Ovary (tissue), 10 donors: ENCODE measurements around the gene STK33. TPM values are rescaled to one million over a fixed set of nuclear protein-coding genes. Genes with fewer than 3 reads are reported as not detected.

Experiments used
- DNase-seq, 5 donors: peaks; one replicate each; pipeline ENCODE4 v3.0.0-alpha.2; 2019 to 2020
- H3K27ac ChIP-seq, 2 donors: fragments of 200-600 bp; one replicate each; pipeline versions ENCODE4 v1.5.1 to v1.8.0; 2019 to 2022
- H3K27me3 ChIP-seq: fragments of 200-600 bp; one replicate; pipeline ENCODE4 v1.8.0; 2022
- H3K36me3 ChIP-seq: fragments of 200-600 bp; sonication (generic); one replicate; pipeline ENCODE4 v1.5.1; 2019
- H3K4me1 ChIP-seq: one replicate; pipeline ENCODE4 v1.8.1; 2013; ENCODE audit warnings: mild to moderate bottlenecking, moderate library complexity; ENCODE audit not compliant: insufficient read depth
- H3K4me3 ChIP-seq: fragments of 200-600 bp; sonication (generic); one replicate; pipeline ENCODE4 v1.5.1; 2017
- H3K9me3 ChIP-seq, 2 donors: fragments of 200-600 bp in 1 of 2; sonication (generic) in 1 of 2; one replicate each; pipeline versions ENCODE4 v1.5.1 to v1.8.1; 2013 to 2019; ENCODE audit warnings: mild to moderate bottlenecking in 1 of 2, moderate library complexity in 1 of 2
- CTCF ChIP-seq, 3 donors: fragments of 450-650 bp in 2 of 3; fragments of 200-600 bp in 1 of 3; IDR thresholded peaks; one replicate each; pipeline versions ENCODE4 v1.5.1 to v1.8.0; 2016 to 2022; ENCODE audit warnings: antibody characterized with exemption in 3 of 3, mild to moderate bottlenecking in 1 of 3
- EP300 ChIP-seq: sonication (generic); formaldehyde crosslinking; IDR thresholded peaks from one replicate; pipeline ENCODE4 v1.6.1; 2017; ENCODE audit warnings: antibody characterized with exemption
- POLR2A ChIP-seq: fragments of 450-650 bp; IDR thresholded peaks from one replicate; pipeline ENCODE4 v1.6.1; 2017; ENCODE audit warnings: antibody characterized with exemption, mild to moderate bottlenecking, moderate library complexity
- WGBS, 3 donors: extraction: QIAGEN DNeasy Blood & Tissue Kit in 1 of 3; methylation state at CpG; one replicate each; pipeline versions ENCODE4 v1.1.5 to v1.1.7; 2013 to 2017; 5-methylcytosine and 5-hydroxymethylcytosine counted together
- intact Hi-C, 4 donors: fragments of 100-400 bp; cut with DNase I; formaldehyde crosslinking; loops; one replicate each; pipeline versions ENCODE4 v1.11.0 to v1.15.1; 2022 to 2023
- long read RNA-seq, 3 donors: library from polyadenylated mRNA in 2 of 3; unstranded in 2 of 3; transcript quantifications; one replicate each; pipeline ENCODE4 v2.0.0 and lab custom pipeline, GENCODE V29; 2021 to 2026
- polyA plus RNA-seq, 2 donors: library from polyadenylated mRNA; stranded (reverse); fragments of 200-250 nt in 1 of 2; fragments of 350-450 nt in 1 of 2; fragmentation: Illumina TruSeq in 1 of 2; extraction: RNeasy Lipid Tissue Mini Kit (QIAGEN cat#74804) in 1 of 2; gene quantifications; one replicate each; pipeline ENCODE4 v1.2.3, GENCODE V29; 2013 to 2014
- total RNA-seq, 7 donors: library from RNA; depleted of rRNA in 2 of 7; stranded (reverse); fragments of >200 nt in 2 of 7; fragmentation: NEBNext Ultra II Directional in 3 of 7; extraction: Animal tissue kit (Norgen Biotek cat#: 25700) in 3 of 7; gene quantifications; one replicate each; pipeline versions ENCODE4 v1.1.0 to v1.2.4, GENCODE V29; 2016 to 2023
- donor health status: DM: no; HTN: no; CAD: no; lungs with moderate emphysema.
- donor health status: DM: no; HTN: no; CAD: no.
- donor health status: Bipolar disorder and iron deficiency.
- donor health status: DM: yes; HTN: yes; CAD: no.
- donor health status: DM: no; HTN: no; CAD: no.
- donor health status: DM: yes; HTN: yes; CAD: no.

Gene STK33
- total RNA-seq (10 to 100 TPM; 19.8 to 50.8 (median 26.3) TPM), polyA plus RNA-seq (10 to 100 TPM; 11.9 to 15.1 TPM)
- long read RNA-seq, donor 1, partial matches to known transcripts, result 7 of 48 reads
- long read RNA-seq, donor 1, other reads (novel, unspliced or antisense), result 39 of 48 reads
- long read RNA-seq, donor 2, full-length matches to known transcripts, result 2 of 1,799 reads
- long read RNA-seq, donor 2, partial matches to known transcripts, result 949 of 1,799 reads
- long read RNA-seq, donor 2, other reads (novel, unspliced or antisense), result 848 of 1,799 reads
- long read RNA-seq, donor 3, partial matches to known transcripts, result 2 of 27 reads
- long read RNA-seq, donor 3, other reads (novel, unspliced or antisense), result 22 of 27 reads

DNA sequence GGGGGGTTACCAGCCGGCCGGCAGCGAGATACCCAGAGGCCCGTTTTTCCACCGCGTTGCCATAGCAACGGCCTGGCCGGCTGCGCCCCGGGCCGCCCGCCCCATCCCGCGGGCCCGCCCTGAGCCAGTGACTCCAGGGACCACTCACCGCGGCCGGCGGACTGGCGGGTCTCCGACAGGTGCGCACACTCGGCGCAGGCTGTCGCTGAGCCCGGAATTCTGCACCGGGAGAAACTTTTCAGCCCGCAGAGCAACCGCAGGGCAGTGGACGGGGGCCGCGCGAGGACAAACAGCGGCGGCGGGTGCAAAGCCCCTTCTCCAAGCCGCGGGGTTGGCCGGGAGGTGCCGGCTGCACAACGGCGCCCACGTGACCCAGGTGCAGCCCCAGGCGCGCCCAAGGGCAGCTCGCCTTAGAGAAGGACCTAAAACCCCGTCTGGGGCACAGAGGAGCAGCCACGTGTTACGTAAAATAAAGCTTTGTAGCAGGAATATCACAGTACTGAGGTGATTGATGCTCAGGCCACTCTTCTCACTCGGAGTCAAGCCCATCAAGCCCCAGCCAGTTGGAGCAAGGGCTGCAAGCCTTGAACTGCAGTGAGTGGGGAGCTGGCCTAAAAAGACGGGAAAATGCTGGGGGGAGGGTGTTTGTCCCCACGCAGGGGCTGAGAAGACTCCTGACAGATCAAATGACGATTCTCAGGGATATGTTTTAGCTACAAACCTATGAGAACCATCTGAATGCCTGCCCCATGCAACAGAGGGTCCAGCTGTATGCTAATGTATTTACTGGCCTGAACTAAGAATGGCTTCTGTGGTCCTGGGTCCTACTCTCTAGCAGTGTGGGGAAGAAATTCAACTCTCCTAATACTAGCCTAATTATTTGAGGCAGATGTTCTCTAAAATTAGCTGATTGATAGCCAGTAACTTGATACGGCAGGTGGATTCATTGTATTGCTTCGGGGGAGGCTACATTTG, at the start of gene STK33:
TSS of gene STK33 (minus strand) at position 294 of the 975 bp plus-strand sequence. CDS start 119,323 bp downstream, outside the sequence.
- H3K4me3 ChIP-seq, result peak within 1 kb of the TSS; percentile 54
- intact Hi-C loops, result no loop called here
- WGBS, 3 donors, result 3 to 5% (median 5%) methylated on average over 53 to 55 of the region's 55 CpGs
- H3K36me3 ChIP-seq, result no peaks in the 10 kb centered on the region
- peak; percentile 54 to 82 (median 70) for DNase-seq
- H3K27me3 ChIP-seq, result no peaks in the 10 kb centered on the region
- peaks cover 5% of the 10 kb centered on the region for H3K4me1 ChIP-seq
- H3K27ac ChIP-seq, result peak within 1 kb of the TSS in 1 of 2 donors; percentile 7
- TF ChIP-seq POLR2A, result no peak
- TF ChIP-seq CTCF (IDR thresholded peaks at IDR 0.05), result no peak
- TF ChIP-seq EP300, result no peak
- no peaks in the 10 kb centered on the region for H3K9me3 ChIP-seq

GRCh38 chr11:8642196-8642841, 48.3 kb upstream of the STK33 start:
- Histone ChIP-seq H3K36me3 (no peaks in the 10 kb centered on the region), H3K9me3 (no peaks in the 10 kb centered on the region), H3K4me3 (no peak overlapping the region), H3K27me3 (no peaks in the 10 kb centered on the region), H3K4me1 (no peaks in the 10 kb centered on the region), H3K27ac (no peak overlapping the region)
- intact Hi-C loops, result no loop called here
- DNase-seq, result no peak
- 64 to 68% (median 68%) methylated on average over 5 of the region's 5 CpGs for WGBS, 3 donors
- TF ChIP-seq POLR2A (no peak), CTCF (IDR thresholded peaks at IDR 0.05) (no peak), EP300 (no peak)

DNA sequence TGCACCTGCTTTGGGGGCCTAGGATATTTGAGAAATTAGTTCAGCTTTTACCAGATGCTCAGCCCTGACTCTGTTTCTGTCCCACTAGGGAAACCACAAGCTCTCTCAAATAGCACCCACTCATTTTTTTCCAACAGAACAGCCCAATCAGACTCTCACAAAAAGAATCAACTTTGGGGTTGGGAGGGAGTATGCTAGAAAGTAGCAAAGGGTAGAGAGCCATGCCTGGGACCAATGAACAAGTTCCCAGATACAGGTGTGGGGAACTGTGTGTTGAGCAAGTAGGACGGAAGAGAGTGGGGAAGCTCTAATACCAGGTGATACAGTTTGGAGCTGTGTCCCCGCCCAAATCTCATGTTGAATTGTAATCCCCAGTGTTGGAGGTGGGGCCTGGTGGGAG, 47.3 kb upstream of the STK33 start:
- intact Hi-C loops, result no loop called here
- DNase-seq, result no peak
- no peak for TF ChIP-seq CTCF (IDR thresholded peaks at IDR 0.05)
- no peak for TF ChIP-seq POLR2A
- TF ChIP-seq EP300, result no peak
- Histone ChIP-seq H3K27me3 (no peaks in the 10 kb centered on the region), H3K9me3 (no peaks in the 10 kb centered on the region), H3K36me3 (no peaks in the 10 kb centered on the region), H3K4me1 (no peaks in the 10 kb centered on the region), H3K4me3 (no peak overlapping the region), H3K27ac (no peak overlapping the region)
- 95 to 96% (median 95%) methylated on average over 2 of the region's 2 CpGs for WGBS, 3 donors

DNA sequence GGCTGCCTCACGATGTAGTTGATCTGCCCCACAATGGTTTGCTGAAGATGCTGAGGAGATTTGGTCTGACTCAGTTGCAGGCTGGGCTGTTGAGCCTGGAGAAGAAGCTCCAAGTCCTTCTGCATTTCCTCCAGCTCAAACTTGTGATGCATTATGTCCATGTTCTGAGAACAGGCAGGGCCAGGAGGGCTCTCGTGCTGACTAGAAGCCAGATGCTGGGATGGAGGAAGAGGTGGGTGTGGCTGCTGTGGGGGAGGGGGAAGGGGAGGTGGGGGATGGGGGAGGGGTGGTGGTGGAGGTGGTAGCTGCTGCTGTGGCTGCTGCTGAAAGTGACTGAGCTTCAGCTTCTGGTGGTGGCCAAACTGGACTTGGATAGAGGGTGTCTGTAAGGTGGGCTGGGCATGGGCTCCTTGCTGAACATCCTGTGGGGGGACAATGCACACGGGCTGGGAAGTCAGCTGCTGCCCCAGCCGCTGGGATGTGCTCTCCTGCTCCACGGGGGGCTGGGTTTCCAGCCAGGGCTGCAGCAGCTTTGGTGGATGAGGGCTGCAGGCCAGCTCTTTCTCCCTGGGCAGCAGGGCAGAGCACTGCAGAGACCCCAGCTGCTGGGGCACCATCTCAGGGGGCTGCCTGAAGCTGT, 46.4 kb upstream of the STK33 start:
- Histone ChIP-seq H3K27me3 (no peaks in the 10 kb centered on the region), H3K27ac (no peak overlapping the region), H3K9me3 (no peaks in the 10 kb centered on the region), H3K36me3 (no peaks in the 10 kb centered on the region), H3K4me1 (no peaks in the 10 kb centered on the region), H3K4me3 (no peak overlapping the region)
- WGBS, 3 donors, result 38 to 51% (median 41%) methylated on average over 5 of the region's 5 CpGs
- TF ChIP-seq POLR2A, result no peak
- no peak for TF ChIP-seq CTCF (IDR thresholded peaks at IDR 0.05)
- no peak for TF ChIP-seq EP300
- DNase-seq, result no peak
- intact Hi-C loops, result no loop called here
